Heart left ventricle (tissue), 16 donors: ENCODE results near the gene CDK5R1. TPM values are rescaled to one million over a fixed set of nuclear protein-coding genes. Genes with fewer than 3 reads are reported as not detected.

Experiments used
- ATAC-seq, 4 donors: fragments of 200-7000 bp; cut with Tn5 transposase; one replicate each; pipeline ENCODE4 v1.9.1; 2020 to 2022; ENCODE audit warnings: moderate library complexity in 4 of 4, mild to moderate bottlenecking in 3 of 4, moderate number of reproducible peaks in 1 of 4
- DNase-seq, 5 donors: peaks; one replicate each; pipeline ENCODE4 v3.0.0-alpha.2; 2020
- H3K27ac ChIP-seq, 12 donors: fragments of 200-600 bp; sonication (generic) in 4 of 12; one replicate each; pipeline versions ENCODE4 v1.5.0 to v1.8.0; 2016 to 2022; ENCODE audit warnings: mild to moderate bottlenecking in 2 of 12
- H3K27me3 ChIP-seq, 9 donors: fragments of 200-600 bp; sonication (generic) in 2 of 9; one replicate each; pipeline versions ENCODE4 v1.5.1 to v1.8.0; 2016 to 2022; ENCODE audit warnings: mild to moderate bottlenecking in 3 of 9
- H3K36me3 ChIP-seq, 9 donors: fragments of 200-600 bp; sonication (generic) in 2 of 9; one replicate each; pipeline versions ENCODE4 v1.5.0 to v1.8.0; 2018 to 2022; ENCODE audit warnings: mild to moderate bottlenecking in 2 of 9
- H3K4me1 ChIP-seq, 12 donors: fragments of 200-600 bp; sonication (generic) in 4 of 12; one replicate each; pipeline versions ENCODE4 v1.5.0 to v1.8.0; 2016 to 2022; ENCODE audit warnings: mild to moderate bottlenecking in 3 of 12
- H3K4me3 ChIP-seq, 12 donors: fragments of 200-600 bp; sonication (generic) in 4 of 12; one replicate each; pipeline versions ENCODE4 v1.5.0 to v1.8.0; 2017 to 2022; ENCODE audit warnings: mild to moderate bottlenecking in 9 of 12, moderate library complexity in 4 of 12
- H3K9me3 ChIP-seq, 12 donors: fragments of 200-600 bp; sonication (generic) in 4 of 12; one replicate each; pipeline versions ENCODE4 v1.5.0 to v1.8.0; 2016 to 2022; ENCODE audit warnings: mild to moderate bottlenecking in 1 of 12
- POLR2A ChIP-seq, 2 donors: fragments of 450-650 bp; IDR thresholded peaks; one replicate each; pipeline ENCODE4 v1.6.1; 2017; ENCODE audit warnings: antibody characterized with exemption in 2 of 2, mild to moderate bottlenecking in 2 of 2, moderate library complexity in 2 of 2
- WGBS, 4 donors: extraction: QIAGEN DNeasy Blood & Tissue Kit in 2 of 4; methylation state at CpG; one replicate each; pipeline versions ENCODE4 v1.1.5 to v1.1.7; 2013 to 2018; 5-methylcytosine and 5-hydroxymethylcytosine counted together
- intact Hi-C, 10 donors: fragments of 100-400 bp; cut with DNase I; formaldehyde crosslinking; loops; one replicate each; pipeline versions ENCODE4 v1.11.1 to v1.14.2; 2022
- polyA plus RNA-seq, 2 donors: library from polyadenylated mRNA; stranded (reverse); fragments of 200-250 nt; gene quantifications; one replicate each; pipeline ENCODE4 v1.2.3, GENCODE V29; 2013
- total RNA-seq, 9 donors: library from RNA; depleted of rRNA in 2 of 9; stranded (reverse); fragments of >200 nt in 2 of 9; fragmentation: NEBNext Ultra II Directional in 3 of 9; extraction: Animal tissue kit (Norgen Biotek cat#: 25700) in 3 of 9; gene quantifications; one replicate each; pipeline versions ENCODE4 v1.1.0 to v1.2.4, GENCODE V29; 2016 to 2023
- TF ChIP-seq, protein P1 (sequence below), 12 donors: fragments of 200-600 bp; sonication (generic) in 4 of 12; IDR thresholded peaks; one replicate each; pipeline versions ENCODE4 v1.5.0 to v1.8.0; 2018 to 2022; ENCODE audit warnings: antibody characterized with exemption in 12 of 12, mild to moderate bottlenecking in 5 of 12
- donor health status: ischemic (EF 13 %, LVEDD 7.1; RV severe dilation, severe dysfunction).
- donor health status: healthy with polysubstance abuse.
- donor health status: DM: no; HTN: yes; CAD: no.
- donor health status: DM: no; HTN: no; CAD: no.
- donor health status: ischemic (EF 25% LVEDD 6.9; RV normal size, moderate dysfunction).
- donor health status: ischemic (EF 25% LVEDD 5.7; RV mildly dilated, moderate dysfunction).
- donor health status: healthy.
- donor health status: DM: yes; HTN: yes; CAD: no.
- donor health status: ischemic (EF 35%, LVEDD 5.7; RV mildly dilated, moderate dysfunction).
- donor health status: nonischemic (EF 11% LVEDD 7.7; RV severe dilation, severe dysfunction).
- donor health status: DM: yes; HTN: yes; CAD: no.
- donor health status: PGD.
- donor health status: ischemic (EF 29% LVEDD 5.4; RV normal size, mild dysfunction).
- donor health status: nonischemic (EF 23%, LVEDD 6.1; RV moderate dilation, normal function).

The CDK5R1 gene
- total and polyA plus RNA-seq, 11 donors: 0.57 to 2.9 (median 1.5) TPM

DNA sequence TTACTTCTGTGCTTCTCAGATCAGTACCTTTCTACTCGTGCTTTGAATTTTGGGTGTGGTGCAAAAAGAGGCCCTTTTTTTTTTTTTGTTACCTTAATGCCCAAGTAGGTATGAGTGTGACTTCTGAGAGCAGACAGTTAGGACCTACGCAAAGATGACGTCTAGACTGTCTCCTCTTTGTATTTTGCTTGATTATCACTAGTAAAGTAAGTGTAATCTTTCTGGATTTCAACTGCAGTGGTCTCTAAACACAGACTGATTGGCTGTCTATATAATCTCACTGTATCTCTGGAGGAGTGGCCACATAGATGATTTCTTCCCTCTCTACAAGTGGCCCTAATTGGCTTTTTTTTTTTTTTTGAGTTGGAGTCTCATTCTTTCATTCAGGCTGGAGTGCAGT is 11.5 kb upstream of the CDK5R1 start:
- no peaks in the 10 kb centered on the region for H3K27me3 ChIP-seq
- intact Hi-C loops: loop anchor here in 1 of 10 donors (5.0 kb wide), 1 partner anchor 277 kb away; no protein-coding TSS in a partner anchor
- H3K27ac ChIP-seq: no peak overlapping the region
- DNase-seq (no peak), ATAC-seq (no peak)
- TF ChIP-seq POLR2A (IDR thresholded peaks at IDR 0.05): no peak
- TF ChIP-seq, protein P1, sequence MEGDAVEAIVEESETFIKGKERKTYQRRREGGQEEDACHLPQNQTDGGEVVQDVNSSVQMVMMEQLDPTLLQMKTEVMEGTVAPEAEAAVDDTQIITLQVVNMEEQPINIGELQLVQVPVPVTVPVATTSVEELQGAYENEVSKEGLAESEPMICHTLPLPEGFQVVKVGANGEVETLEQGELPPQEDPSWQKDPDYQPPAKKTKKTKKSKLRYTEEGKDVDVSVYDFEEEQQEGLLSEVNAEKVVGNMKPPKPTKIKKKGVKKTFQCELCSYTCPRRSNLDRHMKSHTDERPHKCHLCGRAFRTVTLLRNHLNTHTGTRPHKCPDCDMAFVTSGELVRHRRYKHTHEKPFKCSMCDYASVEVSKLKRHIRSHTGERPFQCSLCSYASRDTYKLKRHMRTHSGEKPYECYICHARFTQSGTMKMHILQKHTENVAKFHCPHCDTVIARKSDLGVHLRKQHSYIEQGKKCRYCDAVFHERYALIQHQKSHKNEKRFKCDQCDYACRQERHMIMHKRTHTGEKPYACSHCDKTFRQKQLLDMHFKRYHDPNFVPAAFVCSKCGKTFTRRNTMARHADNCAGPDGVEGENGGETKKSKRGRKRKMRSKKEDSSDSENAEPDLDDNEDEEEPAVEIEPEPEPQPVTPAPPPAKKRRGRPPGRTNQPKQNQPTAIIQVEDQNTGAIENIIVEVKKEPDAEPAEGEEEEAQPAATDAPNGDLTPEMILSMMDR (IDR thresholded peaks at IDR 0.05): no peak
- WGBS, 4 donors: 81 to 93% (median 90%) methylated on average over 3 of the region's 3 CpGs
- H3K4me3 ChIP-seq: no peak overlapping the region
- peaks cover 0 to 16% (median 0%) of the 10 kb centered on the region in 12 donors for H3K4me1 ChIP-seq
- peaks cover 3 to 100% (median 98%) of the 10 kb centered on the region in 9 donors for H3K36me3 ChIP-seq
- no peaks in the 10 kb centered on the region for H3K9me3 ChIP-seq

DNA sequence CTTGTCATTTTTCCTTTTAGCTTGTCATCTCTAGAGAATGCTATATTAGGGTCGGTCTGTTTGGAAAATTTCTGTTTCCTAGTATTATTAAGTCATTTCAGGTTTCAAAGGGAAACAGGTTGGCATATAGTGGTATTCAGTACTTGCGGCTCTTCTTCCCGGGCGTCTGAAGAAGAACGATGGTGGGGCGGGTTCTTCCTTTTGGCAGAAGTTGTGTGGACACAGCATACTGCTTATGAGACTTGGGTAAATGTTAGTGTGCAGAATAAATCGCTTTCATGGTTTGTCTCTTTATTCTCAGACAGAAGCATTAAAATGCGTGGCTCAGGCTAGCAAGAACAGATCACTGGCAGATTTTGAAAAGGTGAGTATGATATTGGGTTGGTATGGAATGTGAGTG is 9.6 kb upstream of the CDK5R1 start:
- TF ChIP-seq, protein P1 (IDR thresholded peaks at IDR 0.05): no peak
- TF ChIP-seq POLR2A (IDR thresholded peaks at IDR 0.05): no peak
- Histone ChIP-seq H3K9me3 (no peaks in the 10 kb centered on the region), H3K27me3 (no peaks in the 10 kb centered on the region), H3K27ac (no peak overlapping the region), H3K36me3 (peaks cover 0 to 100% (median 98%) of the 10 kb centered on the region in 9 donors), H3K4me1 (peaks cover 0 to 4% (median 0%) of the 10 kb centered on the region in 12 donors), H3K4me3 (no peak overlapping the region)
- intact Hi-C loops: loop anchor here in 1 of 10 donors (5.0 kb wide), 1 partner anchor 275 kb away; no protein-coding TSS in a partner anchor
- ATAC-seq: no peak
- 91 to 96% (median 93%) methylated on average over 8 of the region's 8 CpGs for WGBS, 4 donors
- no peak for DNase-seq

DNA sequence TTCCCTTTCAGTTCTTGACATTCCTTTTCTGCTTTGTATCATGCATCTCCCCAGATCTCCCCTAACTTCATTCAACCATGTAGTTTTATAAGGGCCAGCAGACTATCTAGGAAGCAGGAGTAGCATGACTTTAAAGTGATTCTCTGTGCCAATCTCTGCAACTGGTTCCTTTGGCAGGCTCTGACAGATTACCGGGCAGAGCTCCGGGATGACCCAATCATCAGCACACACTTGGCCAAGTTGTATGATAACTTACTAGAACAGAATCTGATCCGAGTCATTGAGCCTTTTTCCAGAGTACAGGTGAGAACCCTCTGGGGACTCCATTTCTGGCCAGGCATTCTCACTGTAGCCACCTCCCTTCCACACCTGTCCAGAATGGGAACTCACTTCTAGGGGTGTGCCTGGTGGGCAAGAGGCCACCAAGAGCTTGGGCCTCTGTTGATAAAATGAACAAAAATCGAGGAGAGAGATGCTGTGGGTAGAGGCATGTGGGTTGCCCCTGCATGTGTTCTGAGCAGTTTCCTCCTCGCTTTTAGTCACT is 7.6 kb upstream of the CDK5R1 start:
- 64 to 81% (median 66%) methylated on average over 5 of the region's 5 CpGs for WGBS, 4 donors
- DNase-seq (no peak), ATAC-seq (peak in 1 of 4 donors; percentile 19)
- H3K36me3 ChIP-seq: peaks cover 0 to 92% (median 87%) of the 10 kb centered on the region in 9 donors
- TF ChIP-seq POLR2A (IDR thresholded peaks at IDR 0.05): no peak
- TF ChIP-seq, protein P1 (IDR thresholded peaks at IDR 0.05): no peak
- peaks cover 4 to 21% (median 14%) of the 10 kb centered on the region in 12 donors for H3K4me1 ChIP-seq
- intact Hi-C loops: loop anchor here in 1 of 10 donors (5.0 kb wide), 1 partner anchor 273 kb away; no protein-coding TSS in a partner anchor
- H3K27ac ChIP-seq: no peak overlapping the region
- H3K4me3 ChIP-seq: no peak overlapping the region
- H3K9me3 ChIP-seq: no peaks in the 10 kb centered on the region
- no peaks in the 10 kb centered on the region for H3K27me3 ChIP-seq

DNA sequence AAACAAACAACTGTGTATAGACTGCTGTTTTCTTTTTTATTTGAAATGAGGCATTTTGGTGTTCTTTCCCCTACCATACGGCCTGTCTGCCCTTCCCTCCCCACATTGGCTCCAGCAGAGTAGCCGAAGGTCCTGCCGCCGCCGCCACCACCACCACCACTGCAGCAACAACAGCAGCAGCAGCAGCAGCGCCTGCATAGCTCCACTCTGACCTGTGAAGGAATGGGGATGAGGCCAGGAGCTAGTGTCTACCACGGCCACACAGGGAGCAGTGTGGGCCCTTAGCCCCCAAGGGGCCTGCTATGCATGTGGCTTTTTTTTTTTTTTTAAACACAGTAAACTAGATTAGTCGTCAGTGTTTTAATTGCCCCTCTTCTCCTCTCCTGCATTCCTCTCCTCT is 5.6 kb upstream of the CDK5R1 start:
- Histone ChIP-seq H3K27ac (no peak overlapping the region), H3K9me3 (no peaks in the 10 kb centered on the region), H3K4me1 (peaks cover 4 to 37% (median 25%) of the 10 kb centered on the region in 12 donors), H3K4me3 (no peak overlapping the region), H3K27me3 (no peaks in the 10 kb centered on the region), H3K36me3 (peaks cover 0 to 72% (median 67%) of the 10 kb centered on the region in 9 donors)
- DNase-seq (no peak), ATAC-seq (no peak)
- 78 to 84% (median 83%) methylated on average over 8 of the region's 8 CpGs for WGBS, 4 donors
- intact Hi-C loops: loop anchor here in 9 of 10 donors (5.0 to 10.0 kb wide), 6 partner anchors 124 to 391 kb away; no protein-coding TSS in a partner anchor
- TF ChIP-seq POLR2A (IDR thresholded peaks at IDR 0.05): no peak
- TF ChIP-seq, protein P1 (IDR thresholded peaks at IDR 0.05): no peak
